Measurements from ENCODE around the gene IGF1R.
"Not testable (repeated sequence)": the region's sequence is repeated elsewhere in the genome, so short reads cannot be mapped to it uniquely, and the experiment has no call there.

IGF1R gene

GRCh38 chr15:98954411-98954810, 306.1 kb downstream of the IGF1R start:
- no peak for DNase-seq

- DNase-seq, result no peak
These were observed 307.0 kb downstream of the IGF1R start for GRCh38 chr15:98955331-98955730.

GRCh38 chr15:98955961-98956723, 307.8 kb downstream of the IGF1R start:
- DNase-seq, result no peak

GRCh38 chr15:98956796-98957553, 308.6 kb downstream of the IGF1R start:
- DNase-seq, result no peak

- DNase-seq, result no peak
These were observed 309.3 kb downstream of the IGF1R start for GRCh38 chr15:98957655-98958054.

GRCh38 chr15:98958076-98958475, 309.7 kb downstream of the IGF1R start:
- DNase-seq, result no peak

- DNase-seq, result no peak
These were observed 310.7 kb downstream of the IGF1R start for GRCh38 chr15:98958918-98959639.

- DNase-seq, result no peak
These were observed 311.3 kb downstream of the IGF1R start for GRCh38 chr15:98959640-98960007.

GRCh38 chr15:98960555-98961050, 312.3 kb downstream of the IGF1R start:
- DNase-seq, result no peak

- DNase-seq, result no peak
These were observed 315.1 kb downstream of the IGF1R start for GRCh38 chr15:98963444-98963843.

- DNase-seq, result no peak
These were observed 316.3 kb downstream of the IGF1R start for GRCh38 chr15:98964466-98965133.

- not testable (repeated sequence) for DNase-seq
These were observed 316.8 kb downstream of the IGF1R start for GRCh38 chr15:98965134-98965491.

- no peak for DNase-seq
These were observed 317.3 kb downstream of the IGF1R start for GRCh38 chr15:98965597-98965996.

- no peak for DNase-seq
These were observed 317.9 kb downstream of the IGF1R start for GRCh38 chr15:98966091-98966787.

GRCh38 chr15:98967096-98967495, 318.8 kb downstream of the IGF1R start:
- DNase-seq, result no peak

- DNase-seq, result no peak
These were observed 319.6 kb downstream of the IGF1R start for GRCh38 chr15:98967916-98968315.

- no peak for DNase-seq
These were observed 320.2 kb downstream of the IGF1R start for GRCh38 chr15:98968576-98968975.

GRCh38 chr15:98969126-98969735, 320.9 kb downstream of the IGF1R start:
- DNase-seq, result no peak

GRCh38 chr15:98970799-98971198, 322.5 kb downstream of the IGF1R start:
- DNase-seq, result no peak

- DNase-seq, result no peak
These were observed 328.2 kb downstream of the IGF1R start for GRCh38 chr15:98976500-98976899.

- no peak for DNase-seq
These were observed 329.1 kb downstream of the IGF1R start for GRCh38 chr15:98977441-98977840.

GRCh38 chr15:98978153-98978552, 329.8 kb downstream of the IGF1R start:
- DNase-seq, result no peak

Measured in stimulated activated CD4-positive, alpha-beta T cell treated with anti-CD3 and anti-CD28 coated beads, Interleukin-1b, Interleukin-23, amount 100 ng/mL, for 48 hours (primary cell).